Limb (tissue), 2 donors: ENCODE results near the gene RAB11FIP3.
"Not testable (repeated sequence)": the region's sequence is repeated elsewhere in the genome, so short reads cannot be mapped to it uniquely, and the experiment has no call there.

Experiments
- DNase-seq, 2 donors: peaks; one replicate each; pipeline ENCODE4 v3.0.0-alpha.2; 2016; ENCODE audit errors: extremely low spot score in 2 of 2

Gene RAB11FIP3

GRCh38 chr16:492211-492875 is 66.9 kb downstream of the RAB11FIP3 start:
- DNase-seq, result peak in 1 of 2 donors; percentile 78

DNA sequence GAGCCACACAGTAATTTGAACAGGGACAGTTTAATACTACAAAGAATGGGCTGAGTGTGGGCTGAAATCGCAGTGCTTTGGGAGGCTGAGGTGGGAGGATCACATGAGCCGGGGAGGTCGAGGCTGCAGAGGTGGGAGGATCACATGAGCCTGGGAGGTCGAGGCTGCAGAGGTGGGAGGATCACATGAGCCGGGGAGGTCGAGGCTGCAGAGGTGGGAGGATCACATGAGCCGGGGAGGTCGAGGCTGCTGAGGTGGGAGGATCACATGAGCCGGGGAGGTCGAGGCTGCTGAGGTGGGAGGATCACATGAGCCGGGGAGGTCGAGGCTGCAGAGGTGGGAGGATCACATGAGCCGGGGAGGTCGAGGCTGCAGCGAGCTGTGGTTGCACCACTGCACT is 69.2 kb downstream of the RAB11FIP3 start:
- not testable (repeated sequence) for DNase-seq

GRCh38 chr16:495127-495748 is 69.8 kb downstream of the RAB11FIP3 start:
- DNase-seq, result no peak

GRCh38 chr16:496097-496886 is 70.8 kb downstream of the RAB11FIP3 start:
- no peak for DNase-seq

DNA sequence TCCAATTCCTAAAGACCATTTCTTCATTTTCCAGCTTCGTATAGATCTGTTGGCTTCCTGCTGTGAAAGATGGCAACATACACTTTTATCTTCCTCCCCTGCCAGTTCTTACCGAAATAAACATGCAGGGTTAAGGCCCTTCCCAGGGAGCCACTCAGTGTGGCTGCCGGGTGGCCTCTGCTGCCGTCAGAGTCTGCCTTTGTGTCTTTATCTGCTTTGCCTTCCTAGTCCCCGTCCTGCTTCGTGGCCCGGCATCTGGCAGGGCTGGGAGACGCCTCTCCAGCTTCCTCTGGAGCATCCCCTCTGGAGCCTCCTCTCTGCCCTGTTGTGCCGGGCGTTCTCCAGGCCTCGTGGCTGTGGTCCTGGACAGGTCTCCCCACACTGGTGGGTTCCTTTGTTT is 71.8 kb downstream of the RAB11FIP3 start:
- DNase-seq, result no peak

DNA sequence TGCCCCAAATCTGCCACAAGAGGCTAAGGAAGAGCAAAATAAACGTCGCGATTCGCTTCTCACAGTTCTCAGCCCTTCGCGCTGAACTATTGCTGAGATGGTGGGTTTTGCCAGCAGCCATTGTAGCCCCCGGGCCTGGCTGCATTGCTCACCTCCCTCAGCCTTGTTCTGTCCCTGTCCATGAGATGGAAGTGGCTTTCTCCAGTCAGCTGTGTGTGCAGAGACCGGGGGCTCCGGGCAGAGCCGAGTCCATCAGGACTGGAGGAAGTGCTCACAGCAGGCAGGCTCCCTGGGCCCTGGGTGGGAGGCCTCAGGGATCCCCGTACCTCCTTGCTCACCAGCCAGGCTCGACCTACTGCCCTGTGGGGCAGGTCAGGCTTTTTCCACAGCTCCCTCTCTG is 74.5 kb downstream of the RAB11FIP3 start:
- no peak for DNase-seq

- no peak for DNase-seq
Observed at GRCh38 chr16:500709-501108, 75.3 kb downstream of the RAB11FIP3 start.

- DNase-seq, result no peak
Observed at GRCh38 chr16:502179-502943, 76.9 kb downstream of the RAB11FIP3 start.

DNA sequence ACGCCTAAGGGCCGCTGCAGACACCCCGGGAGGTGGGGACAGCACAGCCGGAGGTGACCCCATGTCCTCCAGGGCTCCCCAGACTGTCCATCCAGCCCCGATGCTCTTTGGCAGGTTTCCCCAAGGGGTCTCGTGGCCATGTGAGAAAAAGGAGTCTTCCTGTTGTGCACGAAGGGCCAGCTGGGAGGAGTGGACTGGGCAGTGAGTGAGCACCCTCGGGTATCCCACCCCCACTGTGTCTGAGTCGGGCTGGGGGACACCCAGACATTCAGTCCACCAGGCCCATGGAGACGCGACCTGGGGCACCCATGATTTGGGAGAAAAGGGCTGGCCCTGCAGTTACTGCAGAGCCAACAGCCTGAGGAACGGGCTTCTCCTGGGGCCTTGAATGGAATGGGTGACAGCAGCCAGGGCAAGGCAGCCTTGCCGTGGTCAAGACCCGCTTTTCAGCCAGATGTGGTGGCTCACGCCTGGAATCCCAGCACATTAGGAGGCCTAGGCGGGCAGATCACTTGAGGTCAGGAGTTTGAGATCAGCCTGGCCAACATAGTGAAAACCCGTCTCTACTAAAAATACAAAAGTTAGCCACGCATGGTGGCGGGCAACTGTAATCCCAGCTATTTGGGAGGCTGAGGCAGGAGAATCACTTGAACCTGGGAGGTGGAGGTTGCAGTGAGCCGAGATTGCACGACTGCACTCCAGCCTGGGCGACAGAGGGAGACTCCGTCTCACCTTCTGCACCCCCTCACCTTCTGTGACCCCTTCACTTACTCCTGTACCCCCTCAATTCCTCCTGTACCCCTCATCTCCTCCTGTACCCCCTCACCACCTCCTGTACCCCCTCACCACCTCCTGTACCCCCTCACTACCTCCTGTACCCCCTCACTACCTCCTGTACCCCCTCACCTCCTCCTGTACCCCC is 78.0 kb downstream of the RAB11FIP3 start:
- DNase-seq, result no peak

- DNase-seq, result no peak
Observed at GRCh38 chr16:505479-506245, 80.2 kb downstream of the RAB11FIP3 start.

- no peak for DNase-seq
Observed at GRCh38 chr16:506246-506546, 80.7 kb downstream of the RAB11FIP3 start.

DNA sequence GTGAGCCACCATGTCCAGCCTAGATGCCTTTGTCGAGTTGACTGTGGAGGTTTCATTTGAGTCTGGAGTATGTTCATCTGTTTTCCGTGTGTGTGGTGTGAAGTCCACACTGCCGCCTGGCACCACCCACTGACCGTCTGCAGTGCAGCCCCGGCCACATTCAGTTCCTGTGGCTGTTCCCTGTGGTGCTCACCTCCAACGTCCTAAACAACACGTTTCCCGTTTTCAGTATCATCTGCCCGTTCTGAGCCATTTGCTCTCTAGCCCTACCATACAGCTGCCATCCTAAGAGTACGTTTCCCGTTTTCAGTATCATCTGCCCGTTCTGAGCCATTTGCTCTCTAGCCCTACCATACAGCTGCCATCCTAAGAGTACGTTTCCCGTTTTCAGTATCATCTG is 82.1 kb downstream of the RAB11FIP3 start:
- not testable (repeated sequence) for DNase-seq

DNA sequence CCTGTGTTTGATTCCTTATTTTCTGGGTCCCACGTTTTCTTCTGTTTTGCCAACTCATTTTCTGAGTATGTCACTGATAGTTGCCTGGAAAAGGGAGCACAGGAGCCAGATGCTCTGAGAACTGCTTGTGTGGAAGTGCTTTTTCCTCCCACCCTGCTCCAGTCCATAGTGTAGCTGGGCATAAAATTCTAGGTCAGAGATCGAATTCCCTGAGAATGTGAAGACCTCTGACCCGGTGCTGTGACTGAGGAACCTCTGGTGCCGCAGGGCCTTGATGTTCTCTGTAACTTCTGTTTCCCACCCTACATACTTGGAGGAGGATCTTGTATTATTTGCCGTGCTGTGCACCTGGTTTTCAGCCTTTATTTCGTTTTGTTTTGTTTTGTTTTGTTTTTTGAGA is 82.5 kb downstream of the RAB11FIP3 start:
- DNase-seq, result no peak

GRCh38 chr16:508884-509736 is 83.7 kb downstream of the RAB11FIP3 start:
- DNase-seq, result no peak

GRCh38 chr16:510066-510825 is 84.8 kb downstream of the RAB11FIP3 start:
- DNase-seq, result no peak

DNA sequence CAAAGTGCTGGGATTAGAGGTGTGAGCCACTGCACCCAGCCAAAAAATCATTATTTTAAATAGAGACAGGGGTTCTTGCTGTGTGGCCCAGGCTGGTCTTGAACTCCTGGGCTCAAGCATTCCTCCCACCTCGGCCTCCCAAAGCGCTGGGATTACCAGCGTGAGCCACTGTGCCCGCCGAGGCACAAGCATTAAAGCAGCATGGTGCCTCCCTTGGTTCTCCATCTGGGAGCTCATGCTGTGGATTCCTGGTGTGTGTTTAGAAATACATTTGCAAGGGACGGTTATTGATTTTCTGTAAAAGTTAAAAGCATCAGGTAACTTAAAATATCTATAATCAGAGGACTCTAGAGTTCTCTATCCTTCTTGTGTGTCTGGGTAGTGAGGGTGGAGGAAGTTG is 87.4 kb downstream of the RAB11FIP3 start:
- no peak for DNase-seq

DNA sequence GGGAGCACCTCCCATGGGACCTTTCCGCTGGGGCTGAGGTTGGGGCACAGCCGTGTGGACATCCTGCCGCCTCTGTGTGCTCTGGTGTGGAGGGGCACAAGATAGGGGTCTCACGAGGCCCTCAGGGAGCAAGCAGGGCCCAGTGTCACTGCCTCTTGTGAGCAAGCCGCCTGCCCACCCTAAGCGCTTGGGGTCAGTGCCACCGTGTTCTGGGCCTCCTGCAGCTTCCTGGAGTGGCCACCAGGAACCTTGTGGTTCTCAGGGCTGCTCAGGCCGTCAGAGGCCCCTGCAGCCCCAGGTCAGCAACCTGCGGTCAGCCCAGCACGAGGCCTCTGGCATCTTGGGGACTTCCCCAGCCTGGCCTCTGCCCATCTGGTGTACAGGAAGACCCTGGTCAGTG is 88.5 kb downstream of the RAB11FIP3 start:
- DNase-seq, result no peak

DNA sequence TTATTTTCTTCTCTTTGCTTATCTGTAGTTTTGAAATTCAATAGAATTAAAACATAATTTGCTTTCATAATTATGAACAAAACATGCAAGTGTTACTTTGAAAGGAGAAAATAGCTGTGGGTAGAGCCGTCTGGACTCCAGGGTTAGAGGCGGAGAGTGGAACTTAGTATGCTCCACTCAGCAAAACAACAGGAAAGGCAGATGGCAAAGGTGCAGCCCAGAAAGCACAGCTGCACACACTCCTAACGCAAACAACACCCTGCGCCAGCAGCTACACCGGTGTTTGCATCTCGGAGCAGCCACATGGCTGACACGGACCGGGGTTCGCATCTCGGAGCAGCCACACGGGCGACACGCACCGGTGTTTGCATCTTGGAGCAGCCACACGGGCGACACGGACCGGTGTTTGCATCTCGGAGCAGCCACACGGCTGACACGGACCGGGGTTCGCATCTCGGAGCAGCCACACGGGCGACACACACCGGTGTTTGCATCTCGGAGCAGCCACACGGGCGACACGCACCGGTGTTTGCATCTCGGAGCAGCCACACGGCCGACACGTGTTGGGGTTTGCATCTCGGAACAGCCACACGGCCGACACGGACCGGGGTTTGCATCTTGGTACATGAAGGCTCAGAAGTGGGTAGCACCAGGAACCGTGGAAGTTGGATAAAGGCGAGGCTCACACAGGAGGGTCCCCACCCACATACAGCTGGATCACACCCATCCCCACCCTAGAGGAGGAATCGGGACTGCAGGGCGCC is 89.9 kb downstream of the RAB11FIP3 start:
- DNase-seq, result no peak
